ENCODE data around the gene CYRIA. TPM values are rescaled to one million over a fixed set of nuclear protein-coding genes. Genes with fewer than 3 reads are reported as not detected.

Gene CYRIA
- total RNA-seq, 4 donors from 2014 or later: 3.3 to 5.7 (median 4.9) TPM

DNA sequence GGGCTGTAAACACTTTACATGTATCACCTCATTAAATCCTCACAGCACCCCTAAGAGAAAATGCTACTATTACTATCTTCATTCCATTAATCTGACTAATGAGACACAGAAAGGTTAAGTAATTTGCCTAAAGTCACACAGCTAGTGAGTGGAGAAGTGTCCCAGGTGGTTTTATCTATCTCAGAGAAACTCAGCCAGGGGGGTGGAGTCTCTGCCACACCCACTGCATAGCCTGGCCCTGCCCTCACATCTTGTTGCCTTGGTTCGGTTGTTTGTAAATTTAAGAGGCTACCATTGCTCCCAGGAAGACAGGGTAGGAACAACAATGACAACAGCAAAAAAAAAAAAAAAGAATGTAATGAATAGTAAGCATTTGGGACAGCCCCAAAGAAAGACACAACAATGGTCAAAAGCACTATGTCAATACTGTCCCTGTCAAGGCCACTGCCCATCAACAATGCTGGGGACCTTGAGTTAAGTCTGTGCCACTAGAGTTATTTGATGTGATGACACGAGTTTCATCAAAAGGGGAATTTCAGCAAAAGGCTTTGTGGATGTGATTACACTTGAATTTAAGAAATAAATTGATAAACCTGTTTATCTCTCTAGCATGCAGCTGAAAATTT is 17.5 kb downstream of the CYRIA start:
- H3K36me3 ChIP-seq: no peaks in the 10 kb centered on the region
- H3K4me1 ChIP-seq: peaks cover 0 to 38% (median 13%) of the 10 kb centered on the region in 4 donors
- no peaks in the 10 kb centered on the region for H3K27me3 ChIP-seq
- no peak overlapping the region for H3K27ac ChIP-seq
- TF ChIP-seq EP300 (IDR thresholded peaks at IDR 0.05) (no peak), POLR2A (IDR thresholded peaks at IDR 0.05) (no peak)
- TF ChIP-seq, protein P1, sequence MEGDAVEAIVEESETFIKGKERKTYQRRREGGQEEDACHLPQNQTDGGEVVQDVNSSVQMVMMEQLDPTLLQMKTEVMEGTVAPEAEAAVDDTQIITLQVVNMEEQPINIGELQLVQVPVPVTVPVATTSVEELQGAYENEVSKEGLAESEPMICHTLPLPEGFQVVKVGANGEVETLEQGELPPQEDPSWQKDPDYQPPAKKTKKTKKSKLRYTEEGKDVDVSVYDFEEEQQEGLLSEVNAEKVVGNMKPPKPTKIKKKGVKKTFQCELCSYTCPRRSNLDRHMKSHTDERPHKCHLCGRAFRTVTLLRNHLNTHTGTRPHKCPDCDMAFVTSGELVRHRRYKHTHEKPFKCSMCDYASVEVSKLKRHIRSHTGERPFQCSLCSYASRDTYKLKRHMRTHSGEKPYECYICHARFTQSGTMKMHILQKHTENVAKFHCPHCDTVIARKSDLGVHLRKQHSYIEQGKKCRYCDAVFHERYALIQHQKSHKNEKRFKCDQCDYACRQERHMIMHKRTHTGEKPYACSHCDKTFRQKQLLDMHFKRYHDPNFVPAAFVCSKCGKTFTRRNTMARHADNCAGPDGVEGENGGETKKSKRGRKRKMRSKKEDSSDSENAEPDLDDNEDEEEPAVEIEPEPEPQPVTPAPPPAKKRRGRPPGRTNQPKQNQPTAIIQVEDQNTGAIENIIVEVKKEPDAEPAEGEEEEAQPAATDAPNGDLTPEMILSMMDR (IDR thresholded peaks at IDR 0.05): no peak
- no peak overlapping the region for H3K4me3 ChIP-seq
- WGBS, 2 donors: 90 to 93% methylated on average over 2 of the region's 2 CpGs
- no peaks in the 10 kb centered on the region for H3K9me3 ChIP-seq
- no peak for DNase-seq (ENCODE audit: low spot score in 2 of 2)

DNA sequence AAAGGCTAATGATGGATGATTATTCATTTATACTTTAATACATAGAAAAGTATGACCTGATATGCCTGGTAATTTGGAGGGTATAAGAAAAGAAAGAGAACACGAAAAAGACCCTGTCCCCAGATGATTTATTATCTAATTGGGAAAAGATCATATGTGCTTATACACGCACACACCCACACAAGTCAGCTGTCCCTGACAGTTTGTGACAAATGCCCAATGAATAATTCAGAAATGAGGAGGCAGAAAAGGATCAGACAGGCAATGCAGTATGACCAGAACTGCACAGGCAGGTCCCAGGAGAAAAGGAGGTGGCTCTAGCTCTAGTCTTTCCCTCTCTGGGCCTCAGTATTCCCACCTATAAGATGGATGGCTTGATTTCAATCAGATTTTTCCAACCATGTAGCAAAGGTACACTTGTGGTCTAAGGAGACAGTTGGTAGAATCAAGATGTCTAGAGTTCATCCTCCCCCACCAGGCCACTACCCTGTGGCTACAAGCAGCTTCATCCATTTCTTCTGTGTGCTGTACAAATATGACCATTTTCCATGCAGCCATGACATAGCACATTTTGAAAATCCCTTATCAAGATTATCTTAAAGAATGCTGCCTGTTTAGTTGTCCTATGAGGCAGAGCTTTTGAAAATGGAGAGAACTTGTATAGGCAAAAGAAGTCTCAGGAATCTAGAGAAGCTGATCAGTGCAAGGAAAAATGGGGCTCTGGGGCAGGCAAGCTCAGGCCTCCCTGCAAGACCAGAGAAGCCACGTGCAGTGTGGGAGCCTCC is 19.7 kb downstream of the CYRIA start:
- Histone ChIP-seq H3K9me3 (no peaks in the 10 kb centered on the region), H3K4me1 (peaks cover 0 to 21% (median 8%) of the 10 kb centered on the region in 4 donors), H3K27me3 (no peaks in the 10 kb centered on the region), H3K4me3 (no peak overlapping the region), H3K36me3 (no peaks in the 10 kb centered on the region), H3K27ac (no peak overlapping the region)
- TF ChIP-seq POLR2A (IDR thresholded peaks at IDR 0.05) (no peak), EP300 (IDR thresholded peaks at IDR 0.05) (no peak)
- TF ChIP-seq, protein P1 (IDR thresholded peaks at IDR 0.05): no peak
- no peak for DNase-seq (ENCODE audit: low spot score in 2 of 2)
- 77 to 87% methylated on average over 3 of the region's 3 CpGs for WGBS, 2 donors

DNA sequence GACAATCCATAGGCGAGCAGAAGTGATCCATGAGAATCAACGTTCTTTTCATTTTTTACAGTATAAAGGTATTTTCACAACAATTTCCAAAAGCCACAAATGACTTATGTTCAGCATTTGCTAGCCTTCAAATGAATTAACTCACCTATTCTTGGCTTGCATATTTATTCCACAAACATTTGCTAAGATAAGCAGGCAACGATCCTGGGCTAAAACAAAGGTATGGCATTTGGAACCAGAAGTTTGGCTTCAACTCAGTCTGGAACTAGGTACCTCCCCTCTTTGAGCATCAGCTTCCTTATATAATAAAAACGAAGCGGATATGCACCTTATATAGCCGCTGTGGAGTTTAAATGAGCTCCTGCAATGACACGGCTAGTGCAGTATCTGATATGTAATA is 20.5 kb downstream of the CYRIA start:
- no peak for DNase-seq (ENCODE audit: low spot score in 2 of 2)
- Histone ChIP-seq H3K27ac (no peak overlapping the region), H3K27me3 (no peaks in the 10 kb centered on the region)

GRCh38 chr2:16644221-16644925 is 21.3 kb downstream of the CYRIA start:
- DNase-seq (ENCODE audit: low spot score in 2 of 2): no peak
- no peaks in the 10 kb centered on the region for H3K27me3 ChIP-seq
- no peak overlapping the region for H3K27ac ChIP-seq
- 92 to 93% methylated on average over 6 of the region's 6 CpGs for WGBS, 2 donors
- no peaks in the 10 kb centered on the region for H3K9me3 ChIP-seq
- H3K36me3 ChIP-seq: no peaks in the 10 kb centered on the region
- no peak for TF ChIP-seq POLR2A (IDR thresholded peaks at IDR 0.05)
- TF ChIP-seq EP300 (IDR thresholded peaks at IDR 0.05): no peak
- TF ChIP-seq, protein P1 (IDR thresholded peaks at IDR 0.05): no peak
- no peak overlapping the region for H3K4me3 ChIP-seq
- H3K4me1 ChIP-seq: peaks cover 0 to 14% (median 0%) of the 10 kb centered on the region in 4 donors

More for the DNA sequence above, 20.5 kb downstream of the CYRIA start:
- Histone ChIP-seq H3K4me3 (no peak overlapping the region), H3K36me3 (no peaks in the 10 kb centered on the region), H3K9me3 (no peaks in the 10 kb centered on the region), H3K4me1 (peaks cover 0 to 20% (median 3%) of the 10 kb centered on the region in 4 donors)
- TF ChIP-seq, protein P1 (IDR thresholded peaks at IDR 0.05): no peak
- TF ChIP-seq POLR2A (IDR thresholded peaks at IDR 0.05) (no peak), EP300 (IDR thresholded peaks at IDR 0.05) (no peak)
- WGBS, 2 donors: 91 to 92% methylated on average over 7 of the region's 7 CpGs
